H9 (cell line): ENCODE measurements around the gene SNRNP35. TPM values are rescaled to one million over a fixed set of nuclear protein-coding genes. Genes with fewer than 3 reads are reported as not detected.

Experiments used
- DNase-seq: peaks from one replicate; pipeline ENCODE4 v3.0.0-alpha.2; 2017
- H2AFZ ChIP-seq: one replicate; pipeline ENCODE4 v1.6.1; 2013; ENCODE audit warnings: mild to moderate bottlenecking, low read length, control low read depth, moderate library complexity
- H2AK5ac ChIP-seq: 2 replicates; pipeline ENCODE4 v1.6.1; 2013; ENCODE audit warnings: low read length, control low read depth, mixed read lengths; ENCODE audit not compliant: insufficient read length
- H2BK120ac ChIP-seq: one replicate; pipeline ENCODE4 v1.6.1; 2013; ENCODE audit warnings: low read depth, mild to moderate bottlenecking, low read length, control low read depth, inconsistent platforms; ENCODE audit not compliant: poor library complexity, severe bottlenecking
- H2BK12ac ChIP-seq: 2 replicates; pipeline ENCODE4 v1.6.1; 2013; ENCODE audit warnings: low read length, control low read depth, mixed read lengths, low read depth; ENCODE audit not compliant: insufficient read length
- H2BK15ac ChIP-seq: 2 replicates; pipeline ENCODE4 v1.6.1; 2013; ENCODE audit warnings: low read depth, low read length, control low read depth
- H2BK20ac ChIP-seq: one replicate; pipeline ENCODE4 v1.6.1; 2013; ENCODE audit warnings: low read depth, mild to moderate bottlenecking, low read length, control low read depth, inconsistent platforms; ENCODE audit not compliant: poor library complexity, severe bottlenecking
- H2BK5ac ChIP-seq: 2 replicates; pipeline ENCODE4 v1.6.1; 2013; ENCODE audit warnings: low read length, control low read depth, mixed read lengths; ENCODE audit not compliant: insufficient read length
- H3K14ac ChIP-seq: 2 replicates; pipeline ENCODE4 v1.6.1; 2013; ENCODE audit warnings: low read length, control low read depth; ENCODE audit not compliant: insufficient read depth
- H3K18ac ChIP-seq: 2 replicates; pipeline ENCODE4 v1.6.1; 2013; ENCODE audit warnings: low read depth, mild to moderate bottlenecking, mixed read lengths, low read length, control low read depth; ENCODE audit not compliant: insufficient read length
- H3K23ac ChIP-seq: 2 replicates; pipeline ENCODE4 v1.6.1; 2013; ENCODE audit warnings: low read length, control low read depth, mixed read lengths, low read depth; ENCODE audit not compliant: insufficient read length
- H3K23me2 ChIP-seq: 2 replicates; pipeline ENCODE4 v1.6.1; 2013; ENCODE audit warnings: low read depth, mild to moderate bottlenecking, mixed read lengths, low read length, control low read depth; ENCODE audit not compliant: insufficient read length, poor library complexity, severe bottlenecking
- H3K27ac ChIP-seq: 2 replicates; pipeline ENCODE4 v1.5.1; 2013; ENCODE audit warnings: low read length, control low read depth, mixed read lengths, low read depth; ENCODE audit not compliant: insufficient read length
- H3K27me3 ChIP-seq: 2 replicates; pipeline ENCODE4 v1.6.1; 2013; ENCODE audit warnings: low read length, control low read depth, inconsistent platforms; ENCODE audit not compliant: insufficient read depth
- H3K4ac ChIP-seq: 2 replicates; pipeline ENCODE4 v1.6.1; 2013; ENCODE audit warnings: low read depth, mild to moderate bottlenecking, control low read depth, inconsistent platforms, low read length, moderate library complexity
- H3K4me1 ChIP-seq: 2 replicates; pipeline ENCODE4 v1.6.1; 2013; ENCODE audit warnings: low read length, control low read depth, inconsistent platforms; ENCODE audit not compliant: insufficient read depth
- H3K4me2 ChIP-seq: 2 replicates; pipeline ENCODE4 v1.6.1; 2013; ENCODE audit warnings: low read length, control low read depth, mixed read lengths; ENCODE audit not compliant: insufficient read length, insufficient read depth
- H3K56ac ChIP-seq: 2 replicates; pipeline ENCODE4 v1.6.1; 2013; ENCODE audit warnings: low read depth, mild to moderate bottlenecking, mixed read lengths, low read length, control low read depth; ENCODE audit not compliant: insufficient read length
- H3K79me1 ChIP-seq: 2 replicates; pipeline ENCODE4 v1.6.1; 2013; ENCODE audit warnings: low read depth, mild to moderate bottlenecking, moderate library complexity, low read length, control low read depth, inconsistent platforms; ENCODE audit not compliant: insufficient read depth, poor library complexity, severe bottlenecking
- H3K79me2 ChIP-seq: 2 replicates; pipeline ENCODE4 v1.6.1; 2013; ENCODE audit warnings: low read length, control low read depth, inconsistent platforms; ENCODE audit not compliant: insufficient read depth
- H3K9ac ChIP-seq: 2 replicates; pipeline ENCODE4 v1.6.1; 2013; ENCODE audit warnings: low read length, control low read depth, mixed read lengths; ENCODE audit not compliant: insufficient read length; ENCODE audit errors: extremely low read depth
- H3K9me3 ChIP-seq: one replicate; pipeline ENCODE4 v1.6.1; 2013; ENCODE audit warnings: low read depth, low read length, inconsistent platforms; ENCODE audit not compliant: control insufficient read depth
- H3T11ph ChIP-seq: one replicate; pipeline ENCODE4 v1.6.1; 2013; ENCODE audit warnings: mild to moderate bottlenecking, low read length, control low read depth, inconsistent platforms
- H4K20me1 ChIP-seq: one replicate; pipeline ENCODE4 v1.6.1; 2013; ENCODE audit not compliant: control insufficient read depth, insufficient read length, insufficient read depth
- H4K5ac ChIP-seq: 2 replicates; pipeline ENCODE4 v1.6.1; 2013; ENCODE audit warnings: low read depth, mild to moderate bottlenecking, mixed read lengths, low read length, control low read depth; ENCODE audit not compliant: insufficient read length
- H4K8ac ChIP-seq: replicated peaks from 2 replicates; pipeline ENCODE4 v1.6.1; 2013; ENCODE audit warnings: low read length, control low read depth, mixed read lengths, low read depth; ENCODE audit not compliant: insufficient read length
- H4K91ac ChIP-seq: 2 replicates; pipeline ENCODE4 v1.6.1; 2013; ENCODE audit warnings: low read depth, mild to moderate bottlenecking, moderate library complexity, mixed read lengths, low read length, control low read depth; ENCODE audit not compliant: insufficient read length
- H3K27ac Mint-ChIP-seq, 3 experiments: 2 replicates in 2 of 3; 3 replicates in 1 of 3; pipeline ENCODE4 v1.8.0; 2020 to 2021; ENCODE audit warnings: mixed read lengths in 3 of 3, mild to moderate bottlenecking in 1 of 3, moderate library complexity in 1 of 3
- H3K27me3 Mint-ChIP-seq: 2 replicates; pipeline ENCODE4 v1.8.0; 2021; ENCODE audit warnings: low read depth, mild to moderate bottlenecking, moderate library complexity, mixed read lengths
- H3K36me3 Mint-ChIP-seq, 3 experiments: 2 replicates in 2 of 3; 3 replicates in 1 of 3; pipeline ENCODE4 v1.8.0; 2020 to 2021; ENCODE audit warnings: low read depth in 3 of 3, mixed read lengths in 3 of 3; ENCODE audit not compliant: insufficient read depth in 1 of 3
- H3K4me1 Mint-ChIP-seq, 2 experiments: 2 replicates each; pipeline ENCODE4 v1.8.0; 2020; ENCODE audit warnings: mixed read lengths in 2 of 2
- H3K4me3 Mint-ChIP-seq, 2 experiments: 2 replicates in 1 of 2; 3 replicates in 1 of 2; pipeline ENCODE4 v1.8.0; 2020 to 2021; ENCODE audit warnings: mild to moderate bottlenecking in 2 of 2, mixed read lengths in 2 of 2, moderate library complexity in 1 of 2
- H3K9me3 Mint-ChIP-seq, 2 experiments: 2 replicates in 1 of 2; 3 replicates in 1 of 2; pipeline ENCODE4 v1.8.0; 2020; ENCODE audit warnings: mild to moderate bottlenecking in 2 of 2, mixed read lengths in 2 of 2, moderate library complexity in 1 of 2
- CTCF ChIP-seq: fragments of 200-600 bp; sonication (generic); conservative IDR thresholded peaks from 3 replicates; pipeline ENCODE4 v1.8.0; 2021; ENCODE audit warnings: antibody characterized with exemption, mild to moderate bottlenecking
- WGBS: extraction: QIAGEN DNeasy Blood & Tissue Kit; methylation state at CpG from one replicate; pipeline ENCODE4 v1.1.7; 2013; ENCODE audit warnings: missing lambda C conversion rate, low lambda C conversion rate, mixed read lengths; ENCODE audit not compliant: insufficient read length; ENCODE audit errors: extremely low coverage; 5-methylcytosine and 5-hydroxymethylcytosine counted together
- total RNA-seq: library from RNA; stranded (reverse); gene quantifications from 2 replicates; pipeline ENCODE4 v1.2.1, GENCODE V29; 2021

The SNRNP35 gene
- total RNA-seq, 1 experiment from 2014 or later = 16.3 TPM

- Histone ChIP-seq H2BK120ac (no peak overlapping the region), H4K8ac (no peak overlapping the region), H2AK5ac (no peak overlapping the region), H4K20me1 (no peaks in the 10 kb centered on the region), H3K4ac (no peak overlapping the region), H2AFZ (no peak overlapping the region), H2BK20ac (no peak overlapping the region), H3K4me2 (no peak overlapping the region), H3K9ac (no peak overlapping the region), H3K56ac (no peak overlapping the region), H4K91ac (no peak overlapping the region), H3K18ac (no peak overlapping the region), H3K79me1 (no peaks in the 10 kb centered on the region), H2BK5ac (no peak overlapping the region), H3K27me3 (no peaks in the 10 kb centered on the region), H3K23me2 (no peaks in the 10 kb centered on the region), H3K14ac (no peak overlapping the region), H3K79me2 (no peaks in the 10 kb centered on the region), H3K4me1 (no peaks in the 10 kb centered on the region), H3K23ac (no peak overlapping the region), H3K27ac (no peak overlapping the region), H2BK15ac (no peak overlapping the region), H3K9me3 (no peaks in the 10 kb centered on the region), H4K5ac (no peak overlapping the region), H2BK12ac (no peak overlapping the region), H3T11ph (no peak overlapping the region)
- H3K27ac Mint-ChIP-seq = no peak overlapping the region
- peaks cover 7 to 17% (median 11%) of the 10 kb centered on the region in 3 experiments for H3K36me3 Mint-ChIP-seq
- H3K27me3 Mint-ChIP-seq = no peaks in the 10 kb centered on the region; the same call in 1 of the 2 replicates
- DNase-seq = no peak
- H3K4me1 Mint-ChIP-seq = no peaks in the 10 kb centered on the region
- no peaks in the 10 kb centered on the region; a peak in 1 of 5 replicates for H3K9me3 Mint-ChIP-seq
- TF ChIP-seq CTCF = no peak
- no peak overlapping the region for H3K4me3 Mint-ChIP-seq
- WGBS = no CpG with 5 or more reads among the region's 12 CpGs
Observed at GRCh38 chr12:123502163-123502704, 44.3 kb downstream of the SNRNP35 start.
